Lower leg skin (tissue), 3 donors: ENCODE results near the gene DBNL.

Experiments used
- CTCF ChIP-seq, 3 donors: fragments of 450-650 bp; IDR thresholded peaks; one replicate each; pipeline ENCODE4 v1.5.1; 2016; ENCODE audit warnings: antibody characterized with exemption in 3 of 3, mild to moderate bottlenecking in 3 of 3, moderate library complexity in 2 of 3
- POLR2A ChIP-seq, 2 donors: fragments of 450-650 bp; IDR thresholded peaks; one replicate each; pipeline ENCODE4 v1.6.1; 2016 to 2017; ENCODE audit warnings: antibody characterized with exemption in 2 of 2, mild to moderate bottlenecking in 1 of 2, moderate library complexity in 1 of 2

GRCh38 chr7:44071726-44072363, 27.3 kb downstream of the DBNL start:
- TF ChIP-seq CTCF (IDR thresholded peaks at IDR 0.05) (no peak), POLR2A (IDR thresholded peaks at IDR 0.05) (no peak)
